Measurements from ENCODE around the gene CHD3. TPM values are rescaled to one million over a fixed set of nuclear protein-coding genes. Genes with fewer than 3 reads are reported as not detected.

CHD3 gene
- total RNA-seq, 2 donors from 2014 or later: 80.6 to 171 TPM

DNA sequence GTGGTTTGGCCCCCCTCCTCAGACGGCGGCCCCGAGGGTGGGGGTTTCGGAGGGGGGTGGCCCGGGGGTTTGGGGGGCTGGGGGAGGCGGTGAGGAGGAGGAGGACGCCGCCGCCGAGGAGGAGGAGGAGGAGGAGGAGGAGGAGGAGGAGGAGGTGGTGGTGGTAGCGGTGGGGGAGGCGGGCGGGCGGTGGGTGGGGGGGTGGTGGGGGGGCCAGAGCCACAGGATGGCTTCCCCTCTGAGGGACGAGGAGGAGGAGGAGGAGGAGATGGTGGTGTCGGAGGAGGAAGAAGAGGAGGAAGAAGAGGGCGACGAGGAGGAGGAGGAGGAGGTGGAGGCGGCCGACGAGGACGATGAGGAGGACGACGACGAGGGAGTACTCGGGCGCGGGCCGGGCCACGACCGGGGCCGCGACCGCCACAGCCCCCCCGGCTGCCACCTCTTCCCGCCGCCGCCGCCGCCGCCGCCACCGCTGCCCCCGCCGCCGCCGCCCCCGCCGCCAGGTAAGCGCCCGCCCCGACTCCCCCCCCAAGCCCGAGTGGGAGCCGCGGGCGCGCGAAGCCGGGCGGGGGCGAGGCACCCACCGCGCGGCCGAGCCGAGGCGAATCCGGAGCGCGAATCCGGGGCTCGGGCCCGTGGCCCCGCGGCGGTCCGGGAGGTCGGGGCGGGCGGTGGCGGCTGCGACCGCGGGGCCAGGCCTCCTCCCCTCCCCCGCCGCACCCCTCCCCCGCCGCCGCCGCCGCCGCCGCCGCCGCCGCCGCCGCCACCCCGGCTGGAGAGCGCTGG is 3.8 kb upstream of the CHD3 start:
- no peaks in the 10 kb centered on the region for H3K36me3 ChIP-seq
- no peak for DNase-seq (ENCODE audit: low spot score)
- TF ChIP-seq, protein P1, sequence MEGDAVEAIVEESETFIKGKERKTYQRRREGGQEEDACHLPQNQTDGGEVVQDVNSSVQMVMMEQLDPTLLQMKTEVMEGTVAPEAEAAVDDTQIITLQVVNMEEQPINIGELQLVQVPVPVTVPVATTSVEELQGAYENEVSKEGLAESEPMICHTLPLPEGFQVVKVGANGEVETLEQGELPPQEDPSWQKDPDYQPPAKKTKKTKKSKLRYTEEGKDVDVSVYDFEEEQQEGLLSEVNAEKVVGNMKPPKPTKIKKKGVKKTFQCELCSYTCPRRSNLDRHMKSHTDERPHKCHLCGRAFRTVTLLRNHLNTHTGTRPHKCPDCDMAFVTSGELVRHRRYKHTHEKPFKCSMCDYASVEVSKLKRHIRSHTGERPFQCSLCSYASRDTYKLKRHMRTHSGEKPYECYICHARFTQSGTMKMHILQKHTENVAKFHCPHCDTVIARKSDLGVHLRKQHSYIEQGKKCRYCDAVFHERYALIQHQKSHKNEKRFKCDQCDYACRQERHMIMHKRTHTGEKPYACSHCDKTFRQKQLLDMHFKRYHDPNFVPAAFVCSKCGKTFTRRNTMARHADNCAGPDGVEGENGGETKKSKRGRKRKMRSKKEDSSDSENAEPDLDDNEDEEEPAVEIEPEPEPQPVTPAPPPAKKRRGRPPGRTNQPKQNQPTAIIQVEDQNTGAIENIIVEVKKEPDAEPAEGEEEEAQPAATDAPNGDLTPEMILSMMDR (IDR thresholded peaks at IDR 0.05): no peak
- H3K4me3 ChIP-seq: peak overlapping the region; percentile 94
- peak overlapping the region in 1 of 2 donors; percentile 91 for H3K27ac ChIP-seq
- no peak for ATAC-seq (ENCODE audit: insufficient number of reproducible peaks, low FRiP score, low read depth)
- no peaks in the 10 kb centered on the region for H3K27me3 ChIP-seq (replicated peaks; ENCODE audit: insufficient read depth)
- H3K4me1 ChIP-seq (ENCODE audit: control insufficient read depth in 1 of 2, low read depth in 2 of 2): peaks cover 28 to 63% of the 10 kb centered on the region in 2 donors
- H3K9me3 ChIP-seq: no peaks in the 10 kb centered on the region

DNA sequence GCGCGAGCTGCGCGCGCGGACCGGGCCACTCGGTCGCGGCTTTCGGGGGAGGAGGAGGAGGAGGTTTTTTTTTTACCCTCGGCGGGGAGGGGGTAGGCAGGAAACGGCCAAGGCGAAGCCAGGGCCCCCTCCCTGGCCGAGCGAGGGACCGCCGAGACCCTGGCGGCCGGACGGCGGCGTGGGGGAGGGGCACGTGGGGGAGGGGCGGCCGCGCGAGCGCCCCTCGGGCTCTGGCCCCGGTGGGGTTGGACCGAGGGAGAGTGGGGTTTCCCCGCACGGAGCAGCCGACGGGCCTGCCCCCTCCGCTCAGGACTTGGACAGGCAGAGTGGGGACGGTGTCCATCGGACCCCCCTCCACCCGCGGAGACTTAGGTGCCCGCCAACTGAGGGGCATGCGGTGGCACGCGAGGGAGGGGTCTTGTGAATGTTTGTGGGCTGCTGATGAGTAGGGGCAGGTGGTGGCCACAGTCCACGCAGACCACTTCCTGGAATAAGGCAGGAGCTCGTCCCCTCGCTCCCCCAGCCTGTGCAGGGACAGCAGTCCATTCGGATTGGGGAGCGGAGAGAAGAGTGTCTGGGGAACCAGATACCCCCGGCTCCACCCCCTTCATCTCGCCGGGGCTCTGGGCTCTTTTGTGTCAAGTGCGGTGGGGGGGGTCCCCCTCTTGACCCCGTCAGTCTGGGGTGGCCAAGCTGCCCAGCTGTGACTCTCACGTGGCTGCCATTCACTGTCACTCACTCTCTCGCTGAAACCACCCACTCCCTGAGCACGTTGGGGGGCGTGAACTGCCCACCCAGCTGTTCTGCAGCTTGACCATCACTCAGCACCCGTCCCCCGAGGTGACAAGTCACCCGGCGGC is 3.0 kb upstream of the CHD3 start:
- no peaks in the 10 kb centered on the region for H3K9me3 ChIP-seq
- H3K4me1 ChIP-seq (ENCODE audit: control insufficient read depth in 1 of 2, low read depth in 2 of 2): peaks cover 28 to 67% of the 10 kb centered on the region in 2 donors
- H3K36me3 ChIP-seq: peaks cover 2% of the 10 kb centered on the region
- no peak for DNase-seq (ENCODE audit: low spot score)
- H3K4me3 ChIP-seq: peak overlapping the region; percentile 94
- no peak for ATAC-seq (ENCODE audit: insufficient number of reproducible peaks, low FRiP score, low read depth)
- no peaks in the 10 kb centered on the region for H3K27me3 ChIP-seq (replicated peaks; ENCODE audit: insufficient read depth)
- TF ChIP-seq, protein P1 (IDR thresholded peaks at IDR 0.05): no peak
- peak overlapping the region; percentile 39 to 91 for H3K27ac ChIP-seq

DNA sequence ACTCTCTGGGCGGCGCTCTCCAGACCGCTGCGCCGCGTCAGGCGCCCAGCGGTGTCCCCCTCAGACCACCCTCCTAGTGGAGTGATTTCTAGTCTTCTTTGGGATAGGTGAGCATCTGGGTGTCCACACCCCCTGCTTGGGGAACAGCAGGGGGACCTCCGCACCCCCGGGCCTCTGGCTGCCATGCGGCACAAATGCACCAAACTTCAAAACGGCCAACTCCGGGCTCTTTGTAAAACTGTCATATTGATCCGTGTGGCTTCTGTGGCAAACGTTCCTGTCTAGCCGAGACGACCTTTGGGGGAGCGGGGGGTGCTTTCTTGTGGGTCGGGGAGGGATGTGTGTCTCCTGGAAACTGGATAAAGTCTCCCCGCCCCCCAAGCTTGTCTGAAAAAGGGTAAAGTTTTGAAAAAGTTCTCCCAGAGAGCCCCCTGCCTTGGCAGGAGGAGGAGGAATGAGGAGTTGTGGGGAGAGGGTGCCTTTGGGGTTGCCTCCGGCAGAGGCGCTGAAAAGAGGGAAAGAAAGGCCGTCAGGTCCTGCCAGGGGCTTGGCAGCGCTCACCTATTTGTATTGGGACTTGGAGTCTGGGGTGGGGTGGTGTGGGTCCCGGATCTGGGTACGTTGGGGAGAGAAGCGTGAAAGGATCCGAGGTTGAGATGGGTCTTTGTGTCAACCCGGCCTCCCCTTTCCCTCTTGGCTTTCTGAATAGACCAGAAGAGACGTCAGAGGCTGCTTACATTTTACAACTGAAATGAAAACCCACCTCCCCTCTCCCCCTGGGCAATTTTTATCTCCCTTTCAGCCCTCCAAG is 2.2 kb upstream of the CHD3 start:
- H3K36me3 ChIP-seq: peaks cover 10% of the 10 kb centered on the region
- H3K4me1 ChIP-seq (ENCODE audit: control insufficient read depth in 1 of 2, low read depth in 2 of 2): peaks cover 28 to 63% of the 10 kb centered on the region in 2 donors
- H3K4me3 ChIP-seq: peak overlapping the region; percentile 94
- H3K27ac ChIP-seq: peak overlapping the region; percentile 39 to 91
- ATAC-seq (ENCODE audit: insufficient number of reproducible peaks, low FRiP score, low read depth): no peak
- H3K9me3 ChIP-seq: no peaks in the 10 kb centered on the region
- H3K27me3 ChIP-seq (replicated peaks; ENCODE audit: insufficient read depth): no peaks in the 10 kb centered on the region
- DNase-seq (ENCODE audit: low spot score): no peak
- TF ChIP-seq, protein P1 (IDR thresholded peaks at IDR 0.05): no peak

GRCh38 chr17:7887038-7887481 is 1.5 kb upstream of the CHD3 start:
- ATAC-seq (ENCODE audit: insufficient number of reproducible peaks, low FRiP score, low read depth): no peak
- Histone ChIP-seq H3K4me1 (ENCODE audit: control insufficient read depth in 1 of 2, low read depth in 2 of 2) (peaks cover 28 to 57% of the 10 kb centered on the region in 2 donors), H3K27ac (peak overlapping the region; percentile 39 to 91), H3K36me3 (peaks cover 15% of the 10 kb centered on the region), H3K9me3 (no peaks in the 10 kb centered on the region), H3K27me3 (replicated peaks; ENCODE audit: insufficient read depth) (no peaks in the 10 kb centered on the region), H3K4me3 (peak overlapping the region; percentile 94)
- TF ChIP-seq, protein P1 (IDR thresholded peaks at IDR 0.05): no peak
- DNase-seq (ENCODE audit: low spot score): no peak
